Measurements from ENCODE around the gene CST11. TPM values are rescaled to one million over a fixed set of nuclear protein-coding genes. Genes with fewer than 3 reads are reported as not detected.

CST11 gene
- total and polyA plus RNA-seq, 4 donors: not detected

GRCh38 chr20:23477223-23477622 lies 24.5 kb upstream of the CST11 start:
- Histone ChIP-seq H3K27ac (ENCODE audit: low read depth in 1 of 2, low read length in 2 of 2) (no peak overlapping the region), H3K36me3 (ENCODE audit: control insufficient read depth in 4 of 4, insufficient read depth in 3 of 4, low read depth in 1 of 4, low read length in 3 of 4) (no peaks in the 10 kb centered on the region), H3K4me3 (ENCODE audit: low read depth in 1 of 3, low read length in 3 of 3) (no peak overlapping the region), H3K9me3 (ENCODE audit: control insufficient read depth in 4 of 4, low read length in 3 of 4) (peaks cover 0 to 2% (median 0%) of the 10 kb centered on the region in 4 donors), H3K4me1 (ENCODE audit: control insufficient read depth in 4 of 4, insufficient read depth in 4 of 4, low read length in 3 of 4) (no peaks in the 10 kb centered on the region), H3K9ac (ENCODE audit: low read depth in 1 of 2, low read length in 2 of 2) (no peak overlapping the region), H3K27me3 (ENCODE audit: control insufficient read depth in 4 of 4, insufficient read depth in 4 of 4, low read length in 3 of 4) (no peaks in the 10 kb centered on the region)
- DNase-seq (ENCODE audit: low spot score): no peak
- no peak for TF ChIP-seq ZBTB33 (IDR thresholded peaks at IDR 0.05)
- TF ChIP-seq RAD21 (IDR thresholded peaks at IDR 0.05): no peak
- no peak for TF ChIP-seq YY1 (IDR thresholded peaks at IDR 0.05)
- TF ChIP-seq ATF3 (IDR thresholded peaks at IDR 0.05): no peak
- no peak for TF ChIP-seq FOXA2 (IDR thresholded peaks at IDR 0.05)
- no peak for TF ChIP-seq EGR1 (IDR thresholded peaks at IDR 0.05; ENCODE audit: low read depth in 2 of 2)
- TF ChIP-seq GABPA (IDR thresholded peaks at IDR 0.05 in 1 of 2, conservative IDR thresholded peaks at IDR 0.05 in 1 of 2): no peak
- no peak for TF ChIP-seq MAX (IDR thresholded peaks at IDR 0.05)
- no peak for TF ChIP-seq JUND (IDR thresholded peaks at IDR 0.05)
- TF ChIP-seq RXRA (IDR thresholded peaks at IDR 0.05): no peak
- TF ChIP-seq CTCF (IDR thresholded peaks at IDR 0.05; ENCODE audit: low read depth, low read length, missing input control): no peak
- 51% methylated on average over 3 of the region's 3 CpGs for WGBS

- Histone ChIP-seq H3K27ac (ENCODE audit: low read depth in 1 of 2, low read length in 2 of 2) (no peak overlapping the region), H3K9ac (ENCODE audit: low read depth in 1 of 2, low read length in 2 of 2) (no peak overlapping the region), H3K9me3 (ENCODE audit: control insufficient read depth in 4 of 4, low read length in 3 of 4) (peaks cover 0 to 2% (median 0%) of the 10 kb centered on the region in 4 donors), H3K36me3 (ENCODE audit: control insufficient read depth in 4 of 4, insufficient read depth in 3 of 4, low read depth in 1 of 4, low read length in 3 of 4) (no peaks in the 10 kb centered on the region), H3K4me3 (ENCODE audit: low read depth in 1 of 3, low read length in 3 of 3) (no peak overlapping the region), H3K27me3 (ENCODE audit: control insufficient read depth in 4 of 4, insufficient read depth in 4 of 4, low read length in 3 of 4) (no peaks in the 10 kb centered on the region), H3K4me1 (ENCODE audit: control insufficient read depth in 4 of 4, insufficient read depth in 4 of 4, low read length in 3 of 4) (no peaks in the 10 kb centered on the region)
- no peak for DNase-seq (ENCODE audit: low spot score)
- 87% methylated on average over 6 of the region's 6 CpGs for WGBS
- TF ChIP-seq HNF4A (conservative IDR thresholded peaks at IDR 0.05) (no peak), RXRA (IDR thresholded peaks at IDR 0.05) (no peak), MAX (IDR thresholded peaks at IDR 0.05) (no peak), ZBTB33 (IDR thresholded peaks at IDR 0.05) (no peak), JUND (IDR thresholded peaks at IDR 0.05) (no peak), FOXA1 (IDR thresholded peaks at IDR 0.05) (no peak), ATF3 (IDR thresholded peaks at IDR 0.05) (no peak), TAF1 (conservative IDR thresholded peaks at IDR 0.05) (no peak), EGR1 (IDR thresholded peaks at IDR 0.05; ENCODE audit: low read depth in 2 of 2) (no peak), HNF4G (IDR thresholded peaks at IDR 0.05) (no peak), GABPA (IDR thresholded peaks at IDR 0.05 in 1 of 2, conservative IDR thresholded peaks at IDR 0.05 in 1 of 2) (no peak), YY1 (IDR thresholded peaks at IDR 0.05) (no peak), NR2F2 (IDR thresholded peaks at IDR 0.05) (no peak), SP1 (IDR thresholded peaks at IDR 0.05) (no peak), FOXA2 (IDR thresholded peaks at IDR 0.05) (no peak), CTCF (IDR thresholded peaks at IDR 0.05; ENCODE audit: low read depth, low read length, missing input control) (no peak), RAD21 (IDR thresholded peaks at IDR 0.05) (no peak)
These were observed 23.5 kb upstream of the CST11 start for GRCh38 chr20:23476015-23476754.
